GM10847 (cell line): ENCODE measurements around the gene DENND2A.

Experiments
- POLR2A ChIP-seq: IDR thresholded peaks from 2 replicates; pipeline ENCODE4 v1.6.1; 2011; ENCODE audit not compliant: insufficient read length; ENCODE audit errors: extremely low read depth

Gene DENND2A

DNA sequence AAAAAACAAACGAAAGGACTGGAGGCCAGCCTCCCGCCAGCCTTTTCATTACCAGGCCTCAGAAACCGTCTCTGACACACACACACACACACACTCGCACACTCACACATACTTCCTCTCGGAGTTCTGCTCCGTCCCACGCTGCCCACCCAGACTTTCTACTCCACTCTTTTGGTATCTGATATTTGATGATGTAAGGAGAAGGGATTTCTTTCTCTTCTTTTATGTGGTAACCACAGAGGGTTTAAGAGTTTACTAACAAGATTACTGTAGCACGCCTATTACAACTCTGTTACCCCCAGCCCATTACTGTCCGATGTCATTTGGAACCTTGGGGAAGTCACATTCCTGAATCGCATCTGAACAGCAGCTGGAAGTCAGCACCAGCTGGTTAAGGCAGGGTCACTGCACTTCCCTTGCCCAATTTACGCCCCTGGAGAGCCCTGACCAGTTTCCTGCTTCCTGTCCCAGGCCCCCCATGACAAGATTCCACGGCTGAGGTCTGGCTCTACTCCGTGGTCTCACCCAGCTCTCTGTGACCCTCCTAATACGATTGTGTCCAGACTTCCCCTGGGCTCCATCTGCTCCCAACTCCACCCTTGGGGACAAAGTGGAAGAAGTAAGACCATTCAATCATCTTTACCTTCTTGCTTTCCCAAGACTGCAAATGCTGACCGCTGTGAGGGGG, 1.1 kb downstream of the DENND2A start:
- no peak for TF ChIP-seq POLR2A

DNA sequence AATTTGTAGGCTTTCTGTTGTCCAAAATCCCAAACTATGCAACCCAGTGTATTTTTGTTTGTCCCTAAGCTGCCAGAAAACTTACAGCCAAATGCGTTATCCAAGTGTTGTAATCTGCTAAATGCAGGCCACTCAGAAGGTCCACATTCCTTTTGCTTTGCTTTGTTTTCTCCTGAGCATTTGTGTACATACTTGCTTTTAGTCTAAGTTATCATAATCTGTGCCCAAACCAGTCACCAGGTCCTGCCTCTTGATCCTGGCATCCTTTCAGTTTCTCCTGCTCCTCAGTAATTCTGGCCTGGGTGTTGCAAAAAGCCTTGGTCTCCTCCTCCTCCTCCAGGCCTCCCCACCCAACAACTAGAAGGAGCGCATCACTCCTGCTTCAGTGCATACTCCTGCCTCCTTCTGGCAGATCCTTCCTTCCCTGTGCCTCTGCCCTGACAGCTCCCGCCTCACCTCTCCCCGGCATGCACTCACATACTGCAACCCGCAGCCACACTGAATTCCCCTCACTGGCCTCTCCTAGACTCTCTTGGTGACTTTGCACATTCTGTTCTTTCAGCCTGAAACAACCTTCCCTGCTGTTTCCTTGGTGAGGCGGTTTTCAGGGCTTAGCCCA, 2.3 kb downstream of the DENND2A start:
- no peak for TF ChIP-seq POLR2A

DNA sequence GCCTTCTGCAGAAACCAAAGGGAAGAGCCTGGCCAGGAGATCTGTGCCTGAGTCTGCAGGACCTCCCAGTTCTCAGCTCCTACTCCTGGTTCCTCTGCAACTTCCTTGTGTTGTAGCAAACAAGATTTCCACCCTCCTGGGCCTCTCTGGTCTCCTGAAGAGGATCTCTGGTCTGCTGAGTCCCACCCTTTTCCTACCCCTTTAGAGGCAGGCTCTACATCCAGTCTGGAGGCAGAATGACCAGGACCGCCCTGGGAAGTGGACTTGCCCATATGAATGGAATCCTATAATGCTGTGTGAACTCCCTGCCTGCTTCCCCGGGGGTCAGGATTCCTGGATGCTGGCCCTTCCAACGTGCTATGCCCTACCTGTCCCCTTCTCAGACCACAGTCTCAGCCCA, 3.2 kb downstream of the DENND2A start:
- no peak for TF ChIP-seq POLR2A

DNA sequence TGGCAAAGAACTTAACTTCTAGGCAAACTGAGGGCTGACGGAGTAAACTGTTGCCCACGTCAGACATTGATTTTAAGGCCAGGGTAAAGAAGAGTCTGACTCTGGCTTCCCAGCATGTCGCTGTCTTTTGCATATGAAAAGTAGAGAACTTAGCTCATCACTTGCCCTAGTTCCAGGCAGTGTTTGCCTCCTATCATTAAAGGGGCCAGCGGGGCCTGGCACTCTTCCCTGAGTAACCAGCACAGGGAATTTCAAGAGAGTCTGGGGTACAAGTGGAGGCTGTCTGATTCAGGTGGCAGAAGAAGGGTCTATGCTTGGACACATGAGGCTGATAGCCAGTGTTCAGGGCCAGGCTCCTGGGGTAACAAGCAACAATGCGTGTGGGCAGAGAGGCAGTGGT, 4.8 kb downstream of the DENND2A start:
- no peak for TF ChIP-seq POLR2A

DNA sequence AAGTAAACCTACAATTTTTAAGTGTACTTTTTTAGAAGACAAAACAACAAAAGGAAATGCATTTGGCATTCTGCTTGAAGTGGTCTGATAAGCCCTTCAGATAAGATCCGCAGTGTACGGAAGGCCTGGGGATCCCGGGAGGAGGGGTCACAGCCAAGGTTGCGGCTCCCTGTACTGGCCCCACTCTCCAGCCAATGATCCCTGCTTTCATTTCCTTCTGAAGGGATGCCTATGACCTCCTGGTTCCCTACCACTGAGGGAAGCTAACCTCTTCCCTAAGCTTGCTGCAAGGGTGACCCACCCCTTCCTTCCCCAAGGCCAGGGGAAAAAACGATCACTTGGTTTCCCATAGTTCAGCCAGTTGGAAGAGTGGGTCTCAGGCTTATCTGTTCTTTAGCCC, 5.3 kb downstream of the DENND2A start:
- no peak for TF ChIP-seq POLR2A

DNA sequence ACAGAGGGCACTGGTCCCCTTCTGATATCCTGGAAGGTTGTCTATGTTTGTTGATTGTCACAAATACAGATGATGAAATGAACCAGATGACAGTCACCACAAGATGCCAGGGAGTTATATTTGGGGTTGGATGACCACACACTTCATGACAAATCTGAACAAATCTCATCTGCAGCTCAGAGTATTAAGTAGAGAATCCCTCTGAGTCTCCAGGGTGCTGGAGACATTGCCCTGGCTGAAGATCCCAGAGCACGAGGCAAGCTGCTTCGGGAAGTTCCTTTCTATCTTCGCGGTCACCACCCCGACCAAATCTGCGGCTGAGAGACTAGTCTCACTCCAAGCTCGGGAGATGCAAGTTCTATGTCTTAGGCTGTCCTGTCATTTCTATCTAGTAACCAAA, 9.0 kb downstream of the DENND2A start:
- TF ChIP-seq POLR2A, result no peak

DNA sequence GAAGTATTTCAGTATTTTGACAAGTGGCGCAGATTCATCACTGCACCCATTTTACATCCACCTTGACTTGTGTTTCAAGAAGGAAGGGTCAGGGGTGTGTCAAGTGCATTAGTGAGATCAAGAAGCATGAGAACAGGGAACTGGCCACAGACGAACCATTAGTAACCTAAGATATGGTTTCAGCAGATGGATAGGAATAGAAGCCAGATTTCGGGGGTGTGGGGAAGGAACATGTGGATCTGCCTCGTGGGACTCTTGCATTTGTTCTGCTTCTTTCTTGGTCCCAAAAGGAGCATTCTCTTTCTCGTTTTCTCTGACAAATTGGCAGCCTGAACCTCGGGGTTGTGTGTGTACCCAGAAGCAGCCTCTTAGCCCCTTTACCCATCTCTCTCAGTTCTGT, 9.6 kb downstream of the DENND2A start:
- TF ChIP-seq POLR2A, result no peak

DNA sequence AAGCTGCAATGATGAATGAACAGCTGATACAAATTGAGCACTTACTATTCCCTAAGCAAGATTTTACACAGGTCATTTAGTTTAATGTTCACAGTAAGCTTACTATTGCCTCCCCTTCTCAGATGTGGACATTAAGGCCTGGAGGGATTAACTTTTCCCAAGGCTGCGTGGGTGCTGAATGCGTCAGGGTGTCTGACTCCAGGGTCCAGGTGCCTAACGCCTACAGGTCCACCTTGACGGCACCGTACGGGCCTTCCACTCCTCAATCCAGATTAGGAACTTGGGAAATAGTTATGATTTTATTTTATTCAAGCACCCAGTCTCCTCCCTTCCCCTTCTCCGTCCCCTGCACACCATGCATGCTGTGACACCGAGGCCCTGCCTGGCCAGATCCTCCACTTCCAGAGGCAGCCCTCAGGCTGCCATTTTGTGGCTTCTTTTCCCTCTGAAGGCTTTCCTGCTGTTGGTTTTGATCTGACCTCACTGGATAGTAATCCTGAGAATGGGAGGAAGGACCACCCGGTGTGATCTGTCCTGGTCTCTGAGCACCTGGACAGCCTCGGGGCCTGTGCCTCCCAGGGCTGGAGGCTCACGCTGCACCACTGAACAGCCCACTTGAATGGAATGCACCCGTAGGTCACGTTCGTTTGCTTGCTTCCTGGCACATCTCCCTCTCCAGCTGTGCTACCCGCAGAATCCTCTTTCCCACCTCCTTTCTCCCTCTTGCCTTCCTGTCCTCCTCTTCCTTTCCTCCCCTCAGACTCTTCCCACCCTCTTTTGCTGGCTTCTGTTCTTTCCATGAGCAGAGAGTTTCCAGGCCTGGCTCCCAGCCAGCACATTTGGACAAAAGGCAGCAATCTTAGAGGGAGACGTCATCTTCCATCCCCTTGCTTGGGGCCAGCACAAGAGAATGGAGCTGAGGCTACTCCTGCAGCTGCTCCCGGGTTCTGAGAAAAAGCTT, 14.4 kb downstream of the DENND2A start:
- no peak for TF ChIP-seq POLR2A

DNA sequence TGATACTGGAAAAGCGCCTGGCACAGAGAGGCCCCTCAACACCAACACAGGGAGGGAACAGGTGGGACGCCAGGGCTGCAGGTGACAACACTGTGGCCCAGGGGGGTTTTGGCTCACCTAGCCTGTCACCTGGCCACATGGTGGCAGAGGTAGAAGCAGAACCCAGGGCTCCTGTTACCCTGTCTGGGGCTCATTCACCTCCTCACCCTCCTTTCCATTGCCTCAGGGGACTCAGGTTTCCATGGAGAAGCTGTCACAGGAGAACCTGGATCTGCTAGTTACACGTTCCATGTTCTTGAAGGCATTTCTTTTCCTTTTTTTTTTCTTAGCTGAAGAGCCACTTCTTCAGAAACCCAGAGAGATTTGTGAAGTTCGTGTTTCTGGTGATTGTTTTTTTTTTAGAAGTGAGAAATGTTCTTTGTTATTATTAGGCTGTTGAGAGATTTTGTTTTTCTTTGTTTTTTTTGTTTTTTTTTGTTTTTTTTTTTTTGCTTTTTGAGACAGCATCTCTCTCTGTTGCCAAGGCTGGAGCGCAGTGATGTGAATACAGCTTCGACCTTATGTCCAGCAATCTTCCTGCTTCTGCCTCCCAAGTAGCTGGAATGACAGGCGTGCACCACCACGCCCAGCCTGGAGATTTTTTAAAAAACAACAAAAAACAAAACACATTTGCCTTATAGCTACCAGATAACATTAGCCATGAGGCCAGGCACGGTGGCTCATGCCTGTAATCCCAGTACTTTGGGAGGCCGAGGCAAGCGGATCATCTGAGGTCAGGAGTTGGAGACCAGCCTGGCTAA, 16.0 kb downstream of the DENND2A start:
- TF ChIP-seq POLR2A, result no peak

DNA sequence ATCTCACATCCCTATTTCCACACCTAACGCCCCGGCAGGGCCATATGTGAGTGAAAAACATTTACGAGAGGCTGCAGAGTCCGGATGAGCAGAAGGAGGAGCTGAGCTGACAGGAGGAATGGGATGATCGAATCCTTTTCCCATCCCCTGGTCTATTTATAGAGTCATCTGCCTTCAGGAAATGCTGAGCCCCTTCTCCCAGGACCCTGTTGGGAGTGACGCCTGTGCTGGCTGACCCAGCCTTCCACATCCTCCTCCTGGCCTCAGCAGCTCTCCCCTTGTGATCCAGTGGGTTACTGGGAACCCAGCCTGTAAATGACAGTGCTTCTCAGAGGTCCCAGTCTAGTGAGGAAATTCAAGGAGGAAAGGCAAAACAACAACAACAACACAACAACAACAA, 16.6 kb downstream of the DENND2A start:
- no peak for TF ChIP-seq POLR2A

DNA sequence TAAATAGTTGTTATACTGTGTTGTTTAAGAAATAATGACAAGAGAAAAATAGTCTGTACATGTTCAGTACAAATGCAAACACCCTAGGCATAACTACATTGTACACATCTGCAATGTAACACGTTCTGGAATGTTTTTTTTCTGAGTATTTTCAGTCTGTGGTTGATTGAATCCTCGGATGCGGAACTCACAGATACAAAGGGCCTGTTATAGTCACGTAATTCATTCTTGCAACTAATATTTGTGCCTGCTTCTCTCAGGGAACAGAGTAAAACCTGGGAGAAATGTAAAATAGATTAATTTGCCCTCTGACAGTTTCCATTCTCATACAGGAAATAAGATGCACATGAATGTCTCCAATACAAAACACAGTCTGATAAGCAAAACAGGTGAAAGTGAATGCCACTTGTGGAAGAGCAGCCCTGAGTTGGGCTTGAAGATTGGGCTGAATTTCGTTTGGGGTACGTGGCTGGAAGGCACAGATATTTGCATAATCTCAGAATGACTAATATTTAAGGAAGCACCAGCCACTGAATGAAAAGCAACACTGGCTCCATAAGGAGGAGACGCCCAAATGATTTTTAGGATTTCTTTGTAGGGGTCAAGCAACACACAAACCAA, 19.1 kb downstream of the DENND2A start:
- TF ChIP-seq POLR2A, result no peak

DNA sequence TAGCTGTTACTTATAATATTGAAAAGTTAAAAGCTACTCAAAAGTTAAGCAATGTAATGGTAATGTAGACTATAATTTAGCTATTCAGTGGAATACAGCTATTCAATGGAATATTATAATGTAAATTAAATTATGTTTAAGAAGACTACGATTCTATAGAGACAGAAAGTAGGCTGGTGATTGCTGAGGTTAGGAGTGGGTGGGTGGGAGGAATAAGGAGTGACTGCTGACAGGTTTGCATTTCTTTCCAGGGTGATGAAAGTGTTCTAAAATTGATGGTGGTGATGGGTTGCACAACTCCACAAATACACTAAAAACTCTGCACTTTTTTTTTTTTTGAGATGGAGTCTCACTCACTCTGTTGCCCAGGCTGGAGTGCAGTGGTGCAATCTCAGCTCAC, 21.4 kb downstream of the DENND2A start:
- no peak for TF ChIP-seq POLR2A

DNA sequence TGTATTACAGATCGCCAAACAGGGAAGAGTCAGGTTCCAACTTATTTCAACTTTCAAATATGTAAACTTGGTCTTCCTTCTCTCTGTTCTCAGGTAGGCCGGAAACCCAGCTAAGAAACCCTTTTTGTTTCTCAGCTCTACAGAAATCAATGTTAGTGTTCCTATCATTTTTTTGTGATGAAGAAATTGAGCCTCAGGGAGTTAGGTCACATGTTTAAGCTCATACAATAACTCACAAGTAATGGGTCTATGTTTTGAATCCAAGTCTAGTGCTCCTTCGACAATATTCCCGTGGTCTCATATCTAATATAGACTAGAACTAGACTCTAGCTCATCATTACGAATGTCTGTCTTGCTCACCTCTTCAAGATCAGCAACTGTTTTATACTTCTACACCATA, 22.3 kb downstream of the DENND2A start:
- no peak for TF ChIP-seq POLR2A

DNA sequence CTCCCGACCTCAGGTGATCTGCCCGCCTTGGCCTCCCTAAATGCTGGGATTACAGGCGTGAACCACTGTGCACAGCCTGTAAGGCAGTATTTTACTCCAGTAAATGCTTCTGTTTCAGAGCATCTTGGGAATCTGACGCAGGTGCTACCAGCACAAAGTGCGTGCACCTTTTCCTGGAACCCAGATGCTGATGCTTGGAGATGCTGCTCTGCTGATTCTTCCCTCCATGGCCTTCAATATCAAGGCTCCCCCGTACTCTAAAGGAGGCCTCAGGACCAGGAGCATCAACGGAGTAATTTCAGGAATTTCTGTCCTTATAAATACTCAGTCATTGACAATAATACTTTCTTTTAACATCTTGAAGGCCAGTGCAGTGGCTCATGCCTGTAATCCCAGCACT, 23.5 kb downstream of the DENND2A start:
- TF ChIP-seq POLR2A, result no peak

DNA sequence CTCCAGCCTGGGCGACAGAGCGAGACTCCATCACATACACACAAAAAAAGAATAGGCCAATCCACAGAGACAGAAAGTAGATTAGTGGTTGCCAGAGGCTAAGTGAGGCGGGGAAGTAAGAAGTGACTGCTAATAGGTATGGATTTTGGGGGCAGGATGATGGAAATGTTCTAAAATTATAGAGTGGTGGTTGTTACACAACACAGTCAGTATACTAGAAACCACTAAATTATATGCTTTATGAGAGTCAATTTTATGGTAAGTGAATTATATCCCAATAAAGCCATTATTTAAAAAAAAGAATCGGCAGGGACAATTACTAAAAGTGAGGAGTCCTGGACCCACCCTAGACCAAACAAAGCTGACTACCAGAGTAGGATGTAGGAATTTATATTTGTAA, 24.3 kb downstream of the DENND2A start:
- TF ChIP-seq POLR2A, result no peak
